ENCODE measurements around the gene CTBP2. TPM values are rescaled to one million over a fixed set of nuclear protein-coding genes. Genes with fewer than 3 reads are reported as not detected.
A peak's percentile ranks its signal among the peaks of the same experiment; 100 is the strongest.

The CTBP2 gene
- total and polyA plus RNA-seq, 3 experiments from 2014 or later, result 1.4 to 2.8 (median 1.8) TPM

GRCh38 chr10:125056161-125057132, 103.9 kb downstream of the CTBP2 start:
- DNase-seq, result no peak
- H3K9me3 Mint-ChIP-seq, result no peaks in the 10 kb centered on the region
- no peak overlapping the region for H3K27ac Mint-ChIP-seq
- no peaks in the 10 kb centered on the region for H3K36me3 Mint-ChIP-seq
- no peak overlapping the region for H3K4me3 Mint-ChIP-seq
- ChIA-PET CTCF (interaction anchor here (1.0 kb wide), 1 partner anchor 9 kb away, joined by 5 read pairs; no protein-coding TSS in a partner anchor), POLR2A (no interaction called here)
- Histone ChIP-seq H3K9me3 (ENCODE audit: low read length) (no peaks in the 10 kb centered on the region), H3K27ac (ENCODE audit: low read depth, low read length) (no peak overlapping the region), H3K4me1 (ENCODE audit: insufficient read depth, low read length) (no peaks in the 10 kb centered on the region), H3K27me3 (ENCODE audit: insufficient read depth, low read length, poor library complexity, severe bottlenecking) (no peaks in the 10 kb centered on the region), H3K36me3 (ENCODE audit: insufficient read depth, low read length) (no peaks in the 10 kb centered on the region), H3K4me3 (ENCODE audit: low read length) (no peak overlapping the region)
- H3K4me1 Mint-ChIP-seq, result peaks cover 0 to 4% (median 0%) of the 10 kb centered on the region in 3 donors
- H3K27me3 Mint-ChIP-seq, result peaks cover 5 to 11% of the 10 kb centered on the region in 2 donors

GRCh38 chr10:125055446-125055845, 104.9 kb downstream of the CTBP2 start:
- Mint-ChIP-seq H3K36me3 (no peaks in the 10 kb centered on the region), H3K27ac (no peak overlapping the region), H3K9me3 (no peaks in the 10 kb centered on the region), H3K4me1 (no peaks in the 10 kb centered on the region), H3K27me3 (peaks cover 5 to 15% of the 10 kb centered on the region in 2 donors), H3K4me3 (no peak overlapping the region)
- POLR2A ChIA-PET, result no interaction called here
- Histone ChIP-seq H3K27me3 (ENCODE audit: insufficient read depth, low read length, poor library complexity, severe bottlenecking) (no peaks in the 10 kb centered on the region), H3K4me1 (ENCODE audit: insufficient read depth, low read length) (no peaks in the 10 kb centered on the region), H3K9me3 (ENCODE audit: low read length) (no peaks in the 10 kb centered on the region), H3K4me3 (ENCODE audit: low read length) (no peak overlapping the region), H3K36me3 (ENCODE audit: insufficient read depth, low read length) (no peaks in the 10 kb centered on the region), H3K27ac (ENCODE audit: low read depth, low read length) (no peak overlapping the region)
- CTCF ChIA-PET, result no interaction called here
- DNase-seq, result no peak

DNA sequence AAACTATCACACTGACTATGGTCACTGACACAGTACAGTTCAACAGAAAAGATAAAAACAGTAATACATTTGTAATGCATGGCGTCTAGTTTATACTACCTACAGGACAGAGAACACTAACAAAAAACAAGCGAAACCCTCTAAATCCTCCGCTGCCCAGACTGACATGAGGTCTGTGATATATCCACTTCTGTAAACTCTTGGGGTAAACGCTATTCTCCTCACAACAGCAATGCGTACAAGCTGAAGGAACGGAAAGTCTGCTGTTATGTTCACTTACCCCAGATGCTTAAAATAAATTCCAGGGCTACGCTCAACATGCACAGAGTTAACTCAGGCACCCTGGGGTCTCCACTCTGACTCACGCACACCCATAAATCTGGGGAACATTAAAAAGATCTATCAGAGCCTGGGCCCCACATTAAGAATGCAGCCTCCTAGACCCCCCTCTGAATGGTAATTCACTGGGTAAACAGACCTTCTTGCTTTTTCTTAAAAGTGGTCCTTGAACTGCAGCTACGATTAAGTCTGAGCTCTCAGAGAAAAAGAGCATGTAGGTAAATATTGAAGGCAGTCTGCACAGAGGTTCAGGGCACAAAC, 105.6 kb downstream of the CTBP2 start:
- Mint-ChIP-seq H3K4me1 (no peaks in the 10 kb centered on the region), H3K9me3 (no peaks in the 10 kb centered on the region), H3K4me3 (no peak overlapping the region), H3K36me3 (no peaks in the 10 kb centered on the region), H3K27me3 (peaks cover 3 to 21% of the 10 kb centered on the region in 2 donors), H3K27ac (no peak overlapping the region)
- Histone ChIP-seq H3K27me3 (ENCODE audit: insufficient read depth, low read length, poor library complexity, severe bottlenecking) (no peaks in the 10 kb centered on the region), H3K4me1 (ENCODE audit: insufficient read depth, low read length) (no peaks in the 10 kb centered on the region), H3K4me3 (ENCODE audit: low read length) (no peak overlapping the region), H3K9me3 (ENCODE audit: low read length) (no peaks in the 10 kb centered on the region), H3K27ac (ENCODE audit: low read depth, low read length) (no peak overlapping the region), H3K36me3 (ENCODE audit: insufficient read depth, low read length) (no peaks in the 10 kb centered on the region)
- POLR2A ChIA-PET, result no interaction called here
- CTCF ChIA-PET, result no interaction called here
- DNase-seq, result no peak

DNA sequence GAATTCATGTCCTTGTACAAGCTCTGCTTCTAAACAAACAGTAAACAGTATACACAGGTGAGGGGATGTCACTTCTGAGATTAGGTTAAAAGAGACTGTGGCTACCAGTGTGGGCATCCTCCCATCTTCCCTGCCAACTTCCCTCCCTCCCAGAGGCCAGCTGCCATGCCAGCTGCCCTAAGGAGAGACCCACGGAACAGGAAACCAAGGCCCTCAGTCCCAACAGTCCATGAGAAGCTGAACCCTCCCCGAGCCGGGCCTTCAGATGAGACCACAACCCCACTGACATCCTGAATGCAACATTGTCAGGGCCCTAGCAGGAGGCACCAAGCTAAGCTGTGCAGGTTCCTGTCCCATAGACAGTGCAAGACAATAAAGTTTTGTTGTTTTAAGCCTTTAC, 106.1 kb downstream of the CTBP2 start:
- no peaks in the 10 kb centered on the region for H3K4me1 ChIP-seq (ENCODE audit: insufficient read depth, low read length)
- ChIA-PET POLR2A (no interaction called here), CTCF (interaction anchor here (1.0 kb wide), 1 partner anchor 9 kb away, joined by 3 read pairs; no protein-coding TSS in a partner anchor)
- Mint-ChIP-seq H3K4me1 (no peaks in the 10 kb centered on the region), H3K4me3 (peak overlapping the region in 1 of 7 donors; percentile 40), H3K27ac (no peak overlapping the region), H3K9me3 (no peaks in the 10 kb centered on the region), H3K36me3 (no peaks in the 10 kb centered on the region), H3K27me3 (peaks cover 3 to 24% of the 10 kb centered on the region in 2 donors)
- no peaks in the 10 kb centered on the region for H3K9me3 ChIP-seq (ENCODE audit: low read length)
- no peaks in the 10 kb centered on the region for H3K27me3 ChIP-seq (ENCODE audit: insufficient read depth, low read length, poor library complexity, severe bottlenecking)
- H3K27ac ChIP-seq (ENCODE audit: low read depth, low read length), result no peak overlapping the region
- no peaks in the 10 kb centered on the region for H3K36me3 ChIP-seq (ENCODE audit: insufficient read depth, low read length)
- no peak for DNase-seq
- H3K4me3 ChIP-seq (ENCODE audit: low read length), result no peak overlapping the region

DNA sequence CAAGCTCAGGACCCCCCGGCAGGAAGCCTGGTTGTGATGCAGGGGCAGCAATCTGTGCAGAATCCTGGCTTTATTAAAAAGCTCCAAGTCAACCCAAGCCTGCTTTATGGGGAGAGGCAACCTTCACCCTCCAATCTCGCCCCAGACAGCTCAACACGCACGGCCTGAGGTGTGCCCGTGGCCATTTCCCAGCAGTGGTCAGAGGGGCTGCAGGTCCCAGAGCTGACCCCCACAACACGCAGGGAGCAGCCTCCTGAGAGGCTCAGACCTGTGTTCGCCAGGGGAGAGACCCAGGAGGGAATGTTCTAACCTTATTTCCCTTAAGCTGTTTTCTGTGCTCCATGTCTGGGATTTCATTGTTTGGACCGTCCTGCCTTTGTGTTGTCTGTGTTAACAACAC, 108.2 kb downstream of the CTBP2 start:
- no peaks in the 10 kb centered on the region for H3K9me3 ChIP-seq (ENCODE audit: low read length)
- Mint-ChIP-seq H3K27me3 (peaks cover 3 to 20% of the 10 kb centered on the region in 2 donors), H3K4me1 (no peaks in the 10 kb centered on the region), H3K4me3 (no peak overlapping the region), H3K36me3 (no peaks in the 10 kb centered on the region), H3K9me3 (no peaks in the 10 kb centered on the region), H3K27ac (no peak overlapping the region)
- H3K4me1 ChIP-seq (ENCODE audit: insufficient read depth, low read length), result no peaks in the 10 kb centered on the region
- no peaks in the 10 kb centered on the region for H3K27me3 ChIP-seq (ENCODE audit: insufficient read depth, low read length, poor library complexity, severe bottlenecking)
- no peak for DNase-seq
- no peak overlapping the region for H3K4me3 ChIP-seq (ENCODE audit: low read length)
- no peak overlapping the region for H3K27ac ChIP-seq (ENCODE audit: low read depth, low read length)
- CTCF ChIA-PET, result no interaction called here
- H3K36me3 ChIP-seq (ENCODE audit: insufficient read depth, low read length), result no peaks in the 10 kb centered on the region
- POLR2A ChIA-PET, result no interaction called here

DNA sequence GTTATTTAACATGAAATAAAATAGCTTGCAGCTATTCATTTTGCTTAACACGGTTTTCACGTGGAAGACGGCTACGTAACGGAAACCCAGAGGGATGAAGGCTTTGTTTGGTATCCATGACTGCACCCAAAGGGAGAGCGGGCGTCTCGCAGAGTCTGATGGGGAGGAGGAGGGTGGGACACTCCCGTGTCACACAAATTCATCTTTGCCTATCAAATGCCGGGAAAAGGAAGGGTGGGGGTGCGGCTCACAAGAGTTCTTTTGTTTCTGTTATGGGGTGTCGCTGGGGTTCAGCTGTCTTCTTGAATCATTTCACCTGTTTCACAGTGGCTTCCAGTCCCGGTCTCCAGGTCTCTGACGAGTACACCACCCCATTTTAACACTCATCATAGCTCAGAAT, 110.0 kb downstream of the CTBP2 start:
- H3K9me3 ChIP-seq (ENCODE audit: low read length), result no peaks in the 10 kb centered on the region
- POLR2A ChIA-PET, result no interaction called here
- Mint-ChIP-seq H3K9me3 (no peaks in the 10 kb centered on the region), H3K36me3 (no peaks in the 10 kb centered on the region), H3K27me3 (peaks cover 4 to 20% of the 10 kb centered on the region in 2 donors), H3K4me3 (no peak overlapping the region), H3K27ac (no peak overlapping the region), H3K4me1 (no peaks in the 10 kb centered on the region)
- no peaks in the 10 kb centered on the region for H3K4me1 ChIP-seq (ENCODE audit: insufficient read depth, low read length)
- CTCF ChIA-PET, result no interaction called here
- DNase-seq, result no peak
- no peaks in the 10 kb centered on the region for H3K27me3 ChIP-seq (ENCODE audit: insufficient read depth, low read length, poor library complexity, severe bottlenecking)
- no peak overlapping the region for H3K27ac ChIP-seq (ENCODE audit: low read depth, low read length)
- H3K4me3 ChIP-seq (ENCODE audit: low read length), result no peak overlapping the region
- no peaks in the 10 kb centered on the region for H3K36me3 ChIP-seq (ENCODE audit: insufficient read depth, low read length)

DNA sequence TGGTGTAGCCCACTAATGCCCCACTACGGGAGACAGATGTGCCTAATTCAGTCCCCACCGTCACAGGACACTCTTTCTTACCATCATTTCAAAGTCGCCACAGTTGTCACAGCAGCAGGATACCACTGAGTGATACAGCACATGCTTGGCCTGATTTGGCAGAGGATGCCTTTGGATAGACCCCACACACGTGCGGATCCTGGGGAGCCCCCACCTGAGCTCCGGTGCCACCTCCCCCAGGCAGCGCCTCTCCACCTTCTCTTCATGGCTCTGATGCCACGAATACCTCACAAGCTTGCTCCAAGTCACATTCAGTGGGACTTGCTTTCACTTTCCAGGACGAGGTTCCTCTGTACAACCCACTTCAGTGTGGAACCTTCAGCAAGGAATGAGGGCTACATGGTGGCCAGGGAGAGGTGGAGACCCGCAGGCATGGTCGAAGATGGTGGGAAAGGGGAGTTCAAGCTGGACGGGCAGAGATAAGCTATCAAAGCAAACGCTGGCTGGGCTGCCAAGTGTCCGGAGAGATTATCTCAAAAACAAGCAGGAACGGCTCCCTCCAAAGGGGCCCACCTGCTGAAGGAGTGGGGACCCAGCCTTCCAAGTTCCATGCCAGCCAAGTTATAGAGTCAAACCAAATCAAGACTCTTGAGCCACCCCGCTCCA, 111.0 kb downstream of the CTBP2 start:
- H3K27me3 ChIP-seq (ENCODE audit: insufficient read depth, low read length, poor library complexity, severe bottlenecking), result no peaks in the 10 kb centered on the region
- no peak for DNase-seq
- no peak overlapping the region for H3K4me3 Mint-ChIP-seq
- no peaks in the 10 kb centered on the region for H3K4me1 ChIP-seq (ENCODE audit: insufficient read depth, low read length)
- H3K27me3 Mint-ChIP-seq, result peaks cover 4 to 20% of the 10 kb centered on the region in 2 donors
- no peak overlapping the region for H3K4me3 ChIP-seq (ENCODE audit: low read length)
- no peaks in the 10 kb centered on the region for H3K36me3 ChIP-seq (ENCODE audit: insufficient read depth, low read length)
- CTCF ChIA-PET, result no interaction called here
- POLR2A ChIA-PET, result no interaction called here
- no peak overlapping the region for H3K27ac ChIP-seq (ENCODE audit: low read depth, low read length)
- no peaks in the 10 kb centered on the region for H3K9me3 Mint-ChIP-seq
- H3K27ac Mint-ChIP-seq, result peak overlapping the region in 2 of 8 donors; percentile 23 to 55
- H3K9me3 ChIP-seq (ENCODE audit: low read length), result no peaks in the 10 kb centered on the region
- H3K4me1 Mint-ChIP-seq, result no peaks in the 10 kb centered on the region
- H3K36me3 Mint-ChIP-seq, result no peaks in the 10 kb centered on the region
